Hepatocyte (in vitro differentiated cells): ENCODE results near the gene FBLN1.

Source experiments
- EZH2 ChIP-seq: fragments of 200-600 bp; sonication (generic); IDR thresholded peaks from 2 replicates; pipeline ENCODE4 v1.6.1; 2016; ENCODE audit warnings: antibody characterized with exemption, mild to moderate bottlenecking, borderline replicate concordance
- TF ChIP-seq, protein P1 (sequence below): fragments of 200-600 bp; sonication (generic); IDR thresholded peaks from 2 replicates; pipeline ENCODE4 v1.5.1; 2016; ENCODE audit warnings: antibody characterized with exemption, mild to moderate bottlenecking; ENCODE audit not compliant: poor library complexity

DNA sequence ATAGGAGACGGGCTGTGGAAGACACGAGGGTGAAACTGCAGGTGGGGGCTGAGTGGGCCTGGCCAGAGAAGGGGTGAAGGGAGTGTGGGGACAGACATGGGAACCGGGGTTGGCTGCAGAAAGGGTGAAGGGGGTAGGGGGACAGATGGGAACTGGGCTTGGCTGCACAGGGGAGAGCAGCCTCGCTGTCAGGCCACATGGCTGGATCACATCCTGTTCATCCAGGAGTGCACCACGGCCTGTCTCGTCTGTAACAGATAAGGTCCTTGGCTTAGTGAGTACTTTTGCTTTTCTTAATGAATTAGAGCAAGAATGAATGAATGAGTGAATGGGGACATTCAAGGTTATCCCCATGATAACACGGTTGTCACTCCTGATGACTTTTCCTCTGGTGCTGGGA is 13.5 kb downstream of the FBLN1 start:
- TF ChIP-seq, protein P1, sequence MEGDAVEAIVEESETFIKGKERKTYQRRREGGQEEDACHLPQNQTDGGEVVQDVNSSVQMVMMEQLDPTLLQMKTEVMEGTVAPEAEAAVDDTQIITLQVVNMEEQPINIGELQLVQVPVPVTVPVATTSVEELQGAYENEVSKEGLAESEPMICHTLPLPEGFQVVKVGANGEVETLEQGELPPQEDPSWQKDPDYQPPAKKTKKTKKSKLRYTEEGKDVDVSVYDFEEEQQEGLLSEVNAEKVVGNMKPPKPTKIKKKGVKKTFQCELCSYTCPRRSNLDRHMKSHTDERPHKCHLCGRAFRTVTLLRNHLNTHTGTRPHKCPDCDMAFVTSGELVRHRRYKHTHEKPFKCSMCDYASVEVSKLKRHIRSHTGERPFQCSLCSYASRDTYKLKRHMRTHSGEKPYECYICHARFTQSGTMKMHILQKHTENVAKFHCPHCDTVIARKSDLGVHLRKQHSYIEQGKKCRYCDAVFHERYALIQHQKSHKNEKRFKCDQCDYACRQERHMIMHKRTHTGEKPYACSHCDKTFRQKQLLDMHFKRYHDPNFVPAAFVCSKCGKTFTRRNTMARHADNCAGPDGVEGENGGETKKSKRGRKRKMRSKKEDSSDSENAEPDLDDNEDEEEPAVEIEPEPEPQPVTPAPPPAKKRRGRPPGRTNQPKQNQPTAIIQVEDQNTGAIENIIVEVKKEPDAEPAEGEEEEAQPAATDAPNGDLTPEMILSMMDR = no peak
- no peak for TF ChIP-seq EZH2
